GM19452 (cell line): ENCODE results near the gene FOCAD.
"Not testable (repeated sequence)": the region's sequence is repeated elsewhere in the genome, so short reads cannot be mapped to it uniquely, and the experiment has no call there.

Experiments used
- ATAC-seq: cut with Tn5 transposase; IDR thresholded peaks from one replicate; pipeline ENCODE4 v1.9.1; 2021; ENCODE audit not compliant: unreplicated experiment

Gene FOCAD

GRCh38 chr9:20684035-20684874 lies at the start of gene FOCAD:
TSS of gene FOCAD (plus strand) at chr9:20684259. CDS start at chr9:20715354, 31,095 bp downstream.
- peak; percentile 99 for ATAC-seq

DNA sequence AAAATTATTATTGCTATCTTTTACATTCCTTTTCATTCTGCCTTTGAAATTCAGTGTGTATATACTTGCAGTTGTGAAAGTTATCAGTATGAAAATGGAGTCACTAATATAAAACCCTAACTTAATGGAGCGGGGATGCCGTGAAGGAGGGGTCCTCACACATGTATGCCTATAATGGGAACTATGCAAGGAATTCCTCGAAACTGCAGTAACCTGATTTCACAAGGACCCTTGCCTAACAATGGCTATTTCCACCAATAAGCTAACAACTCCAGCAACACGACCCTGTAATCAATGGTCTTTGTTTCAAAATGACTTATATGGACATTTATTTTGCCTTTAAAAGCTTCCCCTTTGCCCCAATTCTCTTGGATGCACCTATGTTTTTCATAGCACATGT lies 49.2 kb upstream of the FOCAD start:
- ATAC-seq: no peak

DNA sequence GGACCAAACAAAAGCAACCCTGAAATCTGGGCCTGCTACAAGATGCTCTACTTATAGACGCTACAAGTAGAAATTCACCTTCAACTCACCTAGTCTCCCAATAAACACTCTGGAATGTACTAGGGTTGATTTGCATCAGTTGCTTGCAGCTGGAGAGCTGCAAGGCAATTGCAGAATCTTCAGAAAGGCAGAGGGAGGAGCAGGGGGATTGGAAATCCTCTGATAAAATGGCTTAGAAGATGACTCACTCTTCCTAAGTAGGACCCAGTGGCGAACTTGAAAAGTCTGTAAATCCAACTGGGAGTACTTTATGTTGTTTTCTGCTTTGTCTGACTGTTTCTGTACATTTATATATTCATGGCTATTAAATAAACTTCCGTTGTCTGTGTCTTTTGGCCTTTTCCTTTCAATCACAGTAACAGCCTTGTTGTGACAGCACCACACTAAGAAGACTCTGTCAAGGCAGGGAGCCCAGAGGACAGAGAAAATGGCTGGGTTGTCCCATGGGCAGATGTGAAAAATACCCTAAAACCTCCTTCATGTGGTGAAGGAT lies 47.1 kb upstream of the FOCAD start:
- no peak for ATAC-seq

DNA sequence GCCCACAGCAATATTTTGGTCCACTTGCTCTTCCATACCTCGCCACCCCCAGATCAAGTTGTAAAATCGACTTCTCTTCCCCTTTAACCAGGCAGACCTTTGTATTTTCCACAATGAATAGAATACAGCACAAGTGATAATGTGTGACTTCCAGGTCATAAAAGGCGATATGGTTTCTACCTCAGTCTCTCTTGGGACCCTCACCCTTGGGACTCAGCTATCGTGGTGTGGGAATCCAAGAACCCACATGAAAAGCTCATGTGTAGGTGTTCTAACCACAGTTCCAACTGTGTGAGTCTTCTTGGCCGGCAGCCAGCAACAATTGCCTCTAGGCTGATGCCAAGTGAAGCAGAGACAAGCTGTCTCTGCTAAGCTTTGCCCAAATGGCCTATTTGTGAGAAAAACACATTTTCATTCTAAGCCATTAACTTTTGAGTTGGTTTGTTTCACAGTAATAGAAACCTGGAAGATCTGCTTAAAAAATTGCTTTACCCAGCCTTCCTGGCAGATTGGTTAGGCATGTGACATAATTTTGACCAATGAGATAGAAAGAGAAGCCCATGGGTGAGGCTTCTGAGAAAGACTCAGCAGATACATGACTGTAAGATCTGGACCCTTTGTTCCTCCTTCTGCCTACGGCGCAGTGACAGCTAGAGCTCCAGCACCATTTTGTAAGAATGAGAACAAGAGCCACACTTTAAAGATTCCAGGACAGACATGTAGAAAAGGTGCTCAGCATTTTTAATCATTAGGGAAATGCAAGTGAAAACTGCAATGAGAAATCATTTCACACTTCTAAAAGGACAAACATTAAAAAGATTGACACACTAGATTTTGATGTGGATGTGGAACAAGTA lies 43.5 kb upstream of the FOCAD start:
- ATAC-seq: peak; percentile 94

GRCh38 chr9:20642045-20642444 lies 42.0 kb upstream of the FOCAD start:
- no peak for ATAC-seq

- ATAC-seq: no peak
Measured at GRCh38 chr9:20643660-20644059, 40.4 kb upstream of the FOCAD start.

DNA sequence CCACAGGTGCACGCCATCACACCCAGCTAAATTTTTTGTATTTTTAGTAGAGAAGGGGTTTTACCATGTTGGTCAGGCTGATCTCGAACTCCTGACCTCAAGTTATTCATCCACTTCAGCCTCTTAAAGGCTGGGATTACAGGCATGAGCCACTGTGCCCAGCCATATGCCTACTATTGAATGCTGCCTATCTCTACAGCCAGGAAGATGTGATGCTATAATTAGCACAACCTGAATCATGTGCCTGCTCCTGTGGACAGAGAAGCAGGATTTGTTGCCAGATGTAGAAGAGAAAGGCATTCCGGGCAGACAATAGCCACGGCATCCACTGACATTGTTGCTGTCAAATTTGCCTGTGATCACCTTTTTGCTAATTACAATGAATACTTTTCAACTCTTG lies 37.4 kb upstream of the FOCAD start:
- no peak for ATAC-seq

DNA sequence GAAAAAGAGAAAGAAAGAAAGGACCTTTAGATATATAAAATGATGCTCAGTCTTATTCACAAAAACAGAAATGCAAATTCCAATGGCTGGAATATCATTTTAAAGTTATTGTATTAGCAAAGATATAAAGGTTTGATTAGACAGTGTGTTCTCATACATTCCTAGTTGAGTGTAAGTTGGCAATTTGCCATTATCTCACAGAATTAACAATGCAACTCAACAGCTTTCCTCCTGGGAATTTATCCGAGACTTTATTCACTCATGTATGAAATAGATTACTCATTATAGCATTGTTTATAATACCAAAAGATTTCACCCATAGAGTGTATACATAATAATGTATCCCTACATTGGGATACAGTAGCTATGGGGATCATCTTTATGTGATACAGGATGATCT lies 34.7 kb upstream of the FOCAD start:
- ATAC-seq: no peak

- ATAC-seq: no peak
Measured at GRCh38 chr9:20650313-20650712, 33.7 kb upstream of the FOCAD start.

DNA sequence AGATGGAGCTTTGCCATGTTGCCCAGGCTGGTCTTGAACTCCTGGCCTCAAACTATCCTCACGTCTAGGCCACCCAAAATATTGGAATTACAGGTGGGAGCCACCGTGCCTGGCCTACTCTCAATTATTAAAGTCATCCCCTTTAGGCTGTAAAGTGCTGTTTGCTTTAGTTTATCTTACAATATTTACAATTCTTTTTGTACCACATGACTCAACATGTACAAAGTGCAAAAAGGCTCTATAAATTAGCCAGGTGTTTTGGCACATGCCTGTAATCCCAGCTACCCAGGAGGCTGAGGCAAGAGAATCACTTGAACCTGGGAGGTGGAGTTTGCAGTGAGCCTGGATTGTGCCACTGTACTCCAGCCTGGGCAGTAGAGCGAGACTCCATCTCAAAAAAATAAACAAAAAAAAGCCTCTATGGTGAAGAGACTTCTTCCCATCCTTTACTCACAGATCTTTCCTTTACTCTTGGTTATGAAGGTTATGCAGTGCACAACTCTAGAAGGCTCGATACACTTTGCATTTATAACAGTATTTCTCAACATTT lies 33.2 kb upstream of the FOCAD start:
- no peak for ATAC-seq

DNA sequence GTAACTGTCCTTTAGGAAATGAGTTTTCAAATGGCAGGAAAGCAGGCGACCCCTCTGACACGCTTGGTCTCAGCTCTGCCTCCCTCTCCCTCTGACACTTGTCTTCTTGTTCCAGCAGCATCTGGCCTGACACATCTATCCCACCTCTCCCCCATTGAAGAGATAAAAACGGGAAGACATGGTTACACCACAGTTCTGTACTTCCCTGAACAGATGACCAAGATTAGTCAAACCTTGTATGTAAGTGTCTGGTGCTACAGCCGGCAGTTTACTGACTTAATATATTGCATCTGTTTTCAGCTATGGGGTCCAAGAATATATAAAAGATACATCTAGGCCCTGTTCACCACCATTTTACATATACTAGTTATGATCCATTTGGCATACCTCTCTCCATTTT lies 32.1 kb upstream of the FOCAD start:
- ATAC-seq: no peak

DNA sequence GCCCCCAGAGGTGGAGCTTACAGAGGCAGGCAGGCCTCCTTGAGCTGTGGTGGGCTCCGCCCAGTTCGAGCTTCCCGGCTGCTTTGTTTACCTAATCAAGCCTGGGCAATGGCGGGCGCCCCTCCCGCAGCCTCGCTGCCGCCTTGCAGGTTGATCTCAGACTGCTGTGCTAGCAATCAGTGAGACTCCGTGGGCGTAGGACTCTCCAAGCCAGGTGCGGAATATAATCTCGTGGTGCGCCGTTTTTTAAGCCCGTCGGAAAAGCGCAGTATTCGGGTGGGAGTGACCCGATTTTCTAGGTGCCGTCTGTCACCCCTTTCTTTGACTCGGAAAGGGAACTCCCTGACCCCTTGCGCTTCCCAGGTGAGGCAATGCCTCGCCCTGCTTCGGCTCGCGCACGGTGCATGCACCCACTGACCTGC lies 25.8 kb upstream of the FOCAD start:
- ATAC-seq: not testable (repeated sequence)

GRCh38 chr9:20658677-20659473 lies 25.2 kb upstream of the FOCAD start:
- ATAC-seq: no peak

DNA sequence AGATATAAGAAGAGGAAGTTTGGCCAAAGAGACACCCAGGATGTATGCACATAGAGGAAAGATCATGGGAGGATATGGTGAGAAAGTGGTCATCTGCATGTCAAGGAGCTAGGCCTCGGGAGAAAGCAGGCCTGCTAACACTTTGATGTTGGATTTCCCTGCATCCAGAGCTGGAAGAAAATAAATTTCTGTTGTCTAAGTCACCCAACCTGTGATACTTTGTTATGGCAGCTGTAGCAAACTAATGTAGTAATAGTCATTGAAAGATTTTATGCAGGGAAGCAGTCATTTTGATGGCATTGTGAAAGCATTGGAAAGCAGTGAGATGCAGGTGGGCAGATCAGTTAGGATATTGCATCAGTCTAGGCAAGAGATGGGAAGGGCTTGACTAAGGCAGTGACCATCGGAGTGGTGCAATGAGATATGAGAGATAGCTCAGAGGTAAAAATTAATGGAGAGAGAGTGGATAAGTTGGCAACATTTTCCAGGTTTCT lies 24.5 kb upstream of the FOCAD start:
- no peak for ATAC-seq

DNA sequence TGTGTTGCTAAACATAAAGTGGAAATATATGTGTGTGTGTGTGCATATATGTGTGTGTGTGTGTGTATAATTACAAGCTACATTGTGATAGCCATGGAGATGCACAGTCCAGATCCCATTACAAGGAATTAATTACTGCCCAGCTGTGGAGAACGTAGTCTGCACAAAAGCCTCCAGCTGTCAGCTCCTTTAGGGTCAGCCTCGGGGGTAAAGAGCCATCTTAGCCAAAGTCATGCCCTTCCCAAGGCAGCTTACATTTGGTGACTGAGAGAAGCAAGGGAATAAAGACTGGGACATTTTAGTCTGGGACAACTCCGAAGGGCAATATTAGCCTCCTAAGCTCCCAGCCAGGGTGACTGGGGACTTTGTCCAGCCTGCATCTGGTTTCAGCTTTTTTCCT lies 21.9 kb upstream of the FOCAD start:
- no peak for ATAC-seq

DNA sequence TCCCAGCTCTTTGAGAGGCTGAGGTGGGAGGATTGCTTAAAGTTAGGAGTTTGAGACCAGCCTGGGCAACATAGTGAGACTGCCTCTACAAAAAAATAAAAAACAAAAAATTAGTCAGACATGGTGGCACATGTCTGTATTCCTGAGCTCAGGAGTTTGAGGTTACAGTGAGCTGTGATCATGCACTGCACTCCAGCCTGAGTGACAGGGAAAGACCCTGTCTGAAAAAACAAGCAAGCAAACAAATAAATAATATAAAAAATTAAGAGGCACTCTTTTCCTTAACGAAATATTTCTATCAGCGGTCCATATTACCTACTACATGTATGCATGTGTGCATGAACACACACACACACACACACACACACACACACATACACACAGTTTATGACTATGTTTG lies 20.9 kb upstream of the FOCAD start:
- no peak for ATAC-seq

GRCh38 chr9:20664501-20664900 lies 19.6 kb upstream of the FOCAD start:
- no peak for ATAC-seq

- no peak for ATAC-seq
Measured at GRCh38 chr9:20670395-20670794, 13.7 kb upstream of the FOCAD start.

DNA sequence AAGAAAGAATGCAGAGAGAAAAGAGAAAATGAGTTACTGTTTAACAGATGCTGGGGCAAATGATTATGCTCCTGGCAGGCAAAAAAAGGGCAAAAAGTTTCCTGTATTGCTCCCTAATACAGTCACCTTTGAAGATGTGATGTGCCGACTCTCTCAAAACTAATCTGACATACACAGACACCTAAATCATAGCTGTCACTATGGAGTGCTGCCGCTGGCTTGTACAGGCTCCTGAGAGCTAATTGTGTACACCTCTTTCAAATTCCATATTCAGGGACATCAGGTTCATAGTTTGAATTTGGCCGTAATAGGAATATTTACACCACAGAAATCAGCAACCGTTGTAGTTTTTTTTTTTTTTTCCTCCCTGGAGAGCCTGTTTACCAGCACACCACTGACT lies 12.4 kb upstream of the FOCAD start:
- ATAC-seq: no peak

- not testable (repeated sequence) for ATAC-seq
Measured at GRCh38 chr9:20673537-20673936, 10.5 kb upstream of the FOCAD start.
